HEK293 (cell line): Measurements from ENCODE around the gene LAMTOR2.

Source experiments
- CTCF ChIA-PET: fragments of 350-600 bp; formaldehyde crosslinking; extraction: SDS; loops from one replicate; lab custom pipeline; 2021; ENCODE audit warnings: antibody characterized with exemption; lab: Yijun Ruan, JAX
- POLR2A ChIA-PET: fragments of 300-600 bp; formaldehyde crosslinking; extraction: SDS; loops from one replicate; lab custom pipeline; 2020; ENCODE audit warnings: antibody characterized with exemption, inconsistent platforms; lab: Yijun Ruan, JAX
- H3K27ac ChIP-seq: fragments of 200-500 bp; sonication (Bioruptor generic); 2 replicates; pipeline ENCODE4 v1.5.1; 2014; ENCODE audit warnings: low read depth, low read length, control low read depth, inconsistent platforms; ENCODE audit errors: extremely low read depth
- H3K36me3 ChIP-seq, 2 experiments: fragments of 200-500 bp in 1 of 2; sonication (Bioruptor generic) in 1 of 2; 1 replicate in 1 of 2; 2 replicates in 1 of 2; pipeline ENCODE4 v1.5.1; 2014 to 2017; ENCODE audit warnings: inconsistent platforms in 2 of 2, low read length in 2 of 2; ENCODE audit not compliant: control insufficient read depth in 2 of 2, insufficient read depth in 1 of 2
- H3K4me1 ChIP-seq: fragments of 200-500 bp; sonication (Bioruptor generic); 2 replicates; pipeline ENCODE4 v1.5.1; 2014; ENCODE audit warnings: mild to moderate bottlenecking, low read length, inconsistent platforms; ENCODE audit not compliant: control insufficient read depth, insufficient read depth
- H3K4me3 ChIP-seq: 2 replicates; pipeline ENCODE4 v1.5.1; 2011; ENCODE audit warnings: low read depth, mild to moderate bottlenecking, control low read depth, low read length, moderate library complexity
- H3K9me3 ChIP-seq: fragments of 200-500 bp; sonication (Bioruptor generic); 2 replicates; pipeline ENCODE4 v1.5.1; 2014; ENCODE audit warnings: low read depth, low read length, inconsistent platforms; ENCODE audit not compliant: control insufficient read depth, insufficient read depth
- EGR2 ChIP-seq: fragments of 450-650 bp; formaldehyde crosslinking; IDR thresholded peaks from 2 replicates; pipeline ENCODE4 v1.5.1; 2016; ENCODE audit warnings: low read depth, missing biosample characterization, missing genetic modification characterization
- GLI2 ChIP-seq: fragments of 450-650 bp; formaldehyde crosslinking; IDR thresholded peaks from 2 replicates; pipeline ENCODE4; 2017; ENCODE audit warnings: missing biosample characterization, missing genetic modification characterization, low read depth, borderline replicate concordance
- GLIS1 ChIP-seq: fragments of 450-650 bp; formaldehyde crosslinking; IDR thresholded peaks from 2 replicates; pipeline ENCODE4 v1.5.1; 2016; ENCODE audit warnings: missing biosample characterization, missing genetic modification characterization
- HOXC10 ChIP-seq: sonication (generic); formaldehyde crosslinking; IDR thresholded peaks from 2 replicates; pipeline ENCODE4 v1.8.1; 2023; ENCODE audit warnings: mild to moderate bottlenecking, missing genetic modification reagents
- REST ChIP-seq: fragments of 450-650 bp; formaldehyde crosslinking; IDR thresholded peaks from 2 replicates; pipeline ENCODE4 v1.5.1; 2016; ENCODE audit warnings: missing biosample characterization, missing genetic modification characterization
- TCF7L2 ChIP-seq: IDR thresholded peaks from 2 replicates; pipeline ENCODE4 v1.6.1; 2011; ENCODE audit warnings: low read depth, mild to moderate bottlenecking, inconsistent platforms, low read length, moderate library complexity, borderline replicate concordance
- YY2 ChIP-seq: fragments of 450-650 bp; formaldehyde crosslinking; IDR thresholded peaks from 2 replicates; pipeline ENCODE4 v1.5.1; 2016; ENCODE audit warnings: missing biosample characterization, missing genetic modification characterization
- ZBTB8A ChIP-seq: fragments of 450-650 bp; formaldehyde crosslinking; IDR thresholded peaks from 2 replicates; pipeline ENCODE4 v1.5.1; 2016; ENCODE audit warnings: missing biosample characterization, missing genetic modification characterization
- ZIC2 ChIP-seq: fragments of 450-650 bp; formaldehyde crosslinking; IDR thresholded peaks from 2 replicates; pipeline ENCODE4 v1.5.1; 2016; ENCODE audit warnings: missing biosample characterization, missing genetic modification characterization
- ZNF248 ChIP-seq: fragments of 450-650 bp; formaldehyde crosslinking; IDR thresholded peaks from 2 replicates; pipeline ENCODE4 v1.5.1; 2017; ENCODE audit warnings: missing biosample characterization, missing genetic modification characterization
- ZNF391 ChIP-seq: fragments of 450-650 bp; formaldehyde crosslinking; IDR thresholded peaks from 2 replicates; pipeline ENCODE4 v1.5.1; 2016; ENCODE audit warnings: low read depth, missing biosample characterization, missing genetic modification characterization, borderline replicate concordance
- ZNF518A ChIP-seq: fragments of 450-650 bp; formaldehyde crosslinking; conservative IDR thresholded peaks from 2 replicates; pipeline ENCODE4 v1.5.1; 2016; ENCODE audit warnings: low read depth, missing biosample characterization, missing genetic modification characterization
- ZNF530 ChIP-seq: fragments of 450-650 bp; formaldehyde crosslinking; IDR thresholded peaks from 2 replicates; pipeline ENCODE4 v1.5.1; 2016; ENCODE audit warnings: low read depth, missing biosample characterization, missing genetic modification characterization
- ZNF544 ChIP-seq: fragments of 450-650 bp; formaldehyde crosslinking; IDR thresholded peaks from 2 replicates; pipeline ENCODE4 v1.5.0; 2017; ENCODE audit warnings: missing biosample characterization, missing genetic modification characterization
- ZNF571 ChIP-seq: fragments of 450-650 bp; formaldehyde crosslinking; IDR thresholded peaks from 2 replicates; pipeline ENCODE4 v1.5.0; 2017; ENCODE audit warnings: missing biosample characterization, missing genetic modification characterization
- ZNF596 ChIP-seq: fragments of 450-650 bp; IDR thresholded peaks from 2 replicates; pipeline ENCODE4 v1.5.0; 2018; ENCODE audit warnings: missing biosample characterization, mild to moderate bottlenecking, missing genetic modification characterization, moderate library complexity
- ZNF654 ChIP-seq: fragments of 450-650 bp; formaldehyde crosslinking; IDR thresholded peaks from 2 replicates; pipeline ENCODE4 v1.5.1; 2016; ENCODE audit warnings: low read depth, missing biosample characterization, missing genetic modification characterization
- ZNF747 ChIP-seq: fragments of 450-650 bp; formaldehyde crosslinking; IDR thresholded peaks from 2 replicates; pipeline ENCODE4 v1.5.1; 2016; ENCODE audit warnings: missing biosample characterization, missing genetic modification characterization
- TF ChIP-seq, protein P1 (sequence below): fragments of 450-650 bp; formaldehyde crosslinking; IDR thresholded peaks from 2 replicates; pipeline ENCODE4 v1.5.1; 2016; ENCODE audit warnings: missing biosample characterization, missing genetic modification characterization
- TF ChIP-seq, protein P2 (sequence below): fragments of 450-650 bp; formaldehyde crosslinking; IDR thresholded peaks from 2 replicates; pipeline ENCODE4 v1.5.1; 2016; ENCODE audit warnings: missing biosample characterization, missing genetic modification characterization

The LAMTOR2 gene

GRCh38 chr1:156099282-156099681, 44.7 kb downstream of the LAMTOR2 start:
- no peaks in the 10 kb centered on the region for H3K36me3 ChIP-seq
- no peak overlapping the region for H3K4me3 ChIP-seq
- no peak for TF ChIP-seq YY2
- TF ChIP-seq ZNF544 (tag by site-specific recombination): no peak
- no peak for TF ChIP-seq TCF7L2
- TF ChIP-seq ZBTB8A: no peak
- no peak for TF ChIP-seq ZNF571 (tag by site-specific recombination)
- no peak for TF ChIP-seq GLI2 (tag by site-specific recombination)
- TF ChIP-seq ZNF747 (tag by site-specific recombination): no peak
- TF ChIP-seq ZNF654 (tag by site-specific recombination): no peak
- TF ChIP-seq ZNF248: no peak
- TF ChIP-seq HOXC10 (CRISPR knock-in tag): no peak
- no peak for TF ChIP-seq REST (tag by site-specific recombination)
- no peak for TF ChIP-seq ZNF518A (tag by site-specific recombination)
- TF ChIP-seq, all 188 proteins: peak for 0
- ChIA-PET CTCF (interaction anchor here (0.6 to 22.5 kb wide), 8 partner anchors 8 to 260 kb away, joined by 3 to 1029 read pairs (median 4); partner anchors contain the start of gene LMNA), POLR2A (interaction anchor here (1.6 to 10.1 kb wide), 3 partner anchors 15 to 31 kb away, joined by 5 to 63 read pairs (median 6); partner anchors contain the start of gene LMNA)
- Histone ChIP-seq H3K9me3 (no peaks in the 10 kb centered on the region), H3K4me1 (peaks cover 4% of the 10 kb centered on the region), H3K27ac (no peak overlapping the region)

DNA sequence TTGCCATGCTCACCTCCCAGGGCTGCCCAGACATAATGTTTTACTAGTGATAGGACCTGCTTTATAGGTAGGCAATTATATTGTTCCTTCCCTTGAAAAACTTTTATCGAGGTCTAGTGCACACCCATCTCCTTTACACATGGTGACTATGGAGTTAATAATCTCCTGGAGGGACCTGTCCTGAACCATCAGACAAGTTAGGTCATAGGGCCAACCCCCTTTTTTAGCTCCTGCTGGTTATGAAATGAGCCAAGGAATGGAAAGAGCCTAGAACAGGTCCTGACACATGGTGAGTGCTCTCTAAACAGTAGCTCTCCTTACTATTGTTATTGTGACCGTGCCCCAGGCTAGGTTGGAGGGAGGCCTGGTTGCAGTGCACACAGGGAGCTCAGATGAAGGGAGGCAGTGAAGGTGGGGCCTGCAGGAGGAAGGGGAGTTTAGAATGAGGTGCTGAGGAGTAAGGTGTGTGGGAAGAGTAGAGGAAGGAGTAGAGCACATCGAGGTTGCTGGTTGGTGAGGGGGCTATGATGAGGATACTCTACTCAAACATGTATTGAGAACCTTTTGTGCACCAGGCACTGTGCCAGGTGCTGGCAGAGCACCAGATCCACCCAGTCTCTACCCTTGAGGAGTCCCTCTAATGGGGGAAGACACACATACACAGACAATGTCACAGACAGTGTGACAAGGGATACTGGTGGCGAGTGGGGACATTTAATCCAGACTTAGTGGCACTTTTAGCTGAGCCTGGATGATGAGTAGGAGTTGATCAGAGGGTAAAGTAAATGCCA, 45.8 kb downstream of the LAMTOR2 start:
- Histone ChIP-seq H3K4me1 (peaks cover 4% of the 10 kb centered on the region), H3K27ac (no peak overlapping the region), H3K36me3 (no peaks in the 10 kb centered on the region), H3K9me3 (no peaks in the 10 kb centered on the region), H3K4me3 (no peak overlapping the region)
- POLR2A ChIA-PET: interaction anchor here (0.6 to 10.1 kb wide), 4 partner anchors 14 to 124 kb away, joined by 3 to 63 read pairs (median 4); partner anchors contain the start of gene LMNA
- CTCF ChIA-PET: interaction anchor here (0.6 to 22.5 kb wide), 6 partner anchors 9 to 930 kb away, joined by 3 to 1029 read pairs (median 6); partner anchors contain the start of gene LMNA
- TF ChIP-seq, protein P1, sequence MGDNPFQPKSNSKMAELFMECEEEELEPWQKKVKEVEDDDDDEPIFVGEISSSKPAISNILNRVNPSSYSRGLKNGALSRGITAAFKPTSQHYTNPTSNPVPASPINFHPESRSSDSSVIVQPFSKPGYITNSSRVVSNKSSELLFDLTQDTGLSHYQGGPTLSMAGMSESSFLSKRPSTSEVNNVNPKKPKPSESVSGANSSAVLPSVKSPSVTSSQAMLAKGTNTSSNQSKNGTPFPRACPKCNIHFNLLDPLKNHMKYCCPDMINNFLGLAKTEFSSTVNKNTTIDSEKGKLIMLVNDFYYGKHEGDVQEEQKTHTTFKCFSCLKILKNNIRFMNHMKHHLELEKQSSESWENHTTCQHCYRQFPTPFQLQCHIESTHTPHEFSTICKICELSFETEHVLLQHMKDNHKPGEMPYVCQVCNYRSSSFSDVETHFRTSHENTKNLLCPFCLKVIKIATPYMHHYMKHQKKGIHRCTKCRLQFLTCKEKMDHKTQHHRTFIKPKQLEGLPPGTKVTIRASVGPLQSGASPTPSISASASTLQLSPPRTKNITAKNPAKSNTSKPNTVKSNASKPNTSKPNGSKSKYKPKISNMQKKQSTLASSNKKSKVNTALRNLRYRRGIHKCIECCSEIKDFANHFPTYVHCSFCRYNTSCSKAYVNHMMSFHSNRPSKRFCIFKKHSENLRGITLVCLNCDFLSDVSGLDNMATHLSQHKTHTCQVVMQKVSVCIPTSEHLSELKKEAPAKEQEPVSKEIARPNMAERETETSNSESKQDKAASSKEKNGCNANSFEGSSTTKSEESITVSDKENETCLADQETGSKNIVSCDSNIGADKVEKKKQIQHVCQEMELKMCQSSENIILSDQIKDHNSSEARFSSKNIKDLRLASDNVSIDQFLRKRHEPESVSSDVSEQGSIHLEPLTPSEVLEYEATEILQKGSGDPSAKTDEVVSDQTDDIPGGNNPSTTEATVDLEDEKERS: no peak
- TF ChIP-seq ZNF530 (tag by site-specific recombination) (no peak), ZNF571 (tag by site-specific recombination) (no peak), EGR2 (tag by site-specific recombination) (peak; percentile 38; the same call in 1 of the 2 replicates), ZNF596 (tag by site-specific recombination) (no peak), GLIS1 (peak; percentile 60), ZNF391 (tag by site-specific recombination) (no peak), ZIC2 (tag by site-specific recombination) (peak; percentile 32; the same call in 1 of the 2 replicates)
- TF ChIP-seq, protein P2, sequence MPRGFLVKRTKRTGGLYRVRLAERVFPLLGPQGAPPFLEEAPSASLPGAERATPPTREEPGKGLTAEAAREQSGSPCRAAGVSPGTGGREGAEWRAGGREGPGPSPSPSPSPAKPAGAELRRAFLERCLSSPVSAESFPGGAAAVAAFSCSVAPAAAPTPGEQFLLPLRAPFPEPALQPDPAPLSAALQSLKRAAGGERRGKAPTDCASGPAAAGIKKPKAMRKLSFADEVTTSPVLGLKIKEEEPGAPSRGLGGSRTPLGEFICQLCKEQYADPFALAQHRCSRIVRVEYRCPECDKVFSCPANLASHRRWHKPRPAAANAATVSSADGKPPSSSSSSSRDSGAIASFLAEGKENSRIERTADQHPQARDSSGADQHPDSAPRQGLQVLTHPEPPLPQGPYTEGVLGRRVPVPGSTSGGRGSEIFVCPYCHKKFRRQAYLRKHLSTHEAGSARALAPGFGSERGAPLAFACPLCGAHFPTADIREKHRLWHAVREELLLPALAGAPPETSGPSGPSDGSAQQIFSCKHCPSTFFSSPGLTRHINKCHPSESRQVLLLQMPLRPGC (tag by site-specific recombination): no peak
